Panc1 (cell line): ENCODE measurements around the gene TBX4. TPM values are rescaled to one million over a fixed set of nuclear protein-coding genes. Genes with fewer than 3 reads are reported as not detected.

Experiments
- ATAC-seq: fragments of 200-7000 bp; cut with Tn5 transposase; 2 replicates; pipeline ENCODE4 v1.9.1; 2020; ENCODE audit warnings: mild to moderate bottlenecking, moderate library complexity
- BruUV-seq: library from RNA; stranded (reverse); fragments of 400-500 nt; replicated peaks from 2 replicates; lab custom pipeline; 2021; lab: Mats Ljungman, UMichigan
- CTCF ChIA-PET: fragments of 300-600 bp; sonication (Branson Sonifier 250); formaldehyde crosslinking; loops from one replicate; lab custom pipeline; 2022; ENCODE audit warnings: antibody characterized with exemption; lab: Charles Lee
- POLR2A ChIA-PET: fragments of 300-600 bp; sonication (Branson Sonifier 250); formaldehyde crosslinking; loops from one replicate; lab custom pipeline; 2022; ENCODE audit warnings: antibody characterized with exemption; lab: Charles Lee
- DNase-seq: peaks from one replicate; pipeline ENCODE4 v3.0.0-alpha.2; 2010; ENCODE audit warnings: low read depth, low spot score
- H3K27ac ChIP-seq: 2 replicates; pipeline ENCODE4 v1.5.1; 2011; ENCODE audit warnings: mild to moderate bottlenecking, low read length, inconsistent platforms
- H3K27me3 ChIP-seq: fragments of 200-500 bp; sonication (Bioruptor generic); 2 replicates; pipeline ENCODE4 v1.6.0; 2014; ENCODE audit warnings: low read length, inconsistent platforms; ENCODE audit not compliant: control insufficient read depth, insufficient read depth
- H3K36me3 ChIP-seq: fragments of 200-500 bp; sonication (Bioruptor generic); 2 replicates; pipeline ENCODE4 v1.5.1; 2014; ENCODE audit warnings: inconsistent platforms, mild to moderate bottlenecking, low read length, moderate library complexity; ENCODE audit not compliant: control insufficient read depth, insufficient read depth
- H3K4me1 ChIP-seq: 2 replicates; pipeline ENCODE4 v1.5.1; 2011; ENCODE audit warnings: inconsistent platforms, mild to moderate bottlenecking, low read length, moderate library complexity; ENCODE audit not compliant: control insufficient read depth, insufficient read depth
- H3K4me3 ChIP-seq, 2 experiments: 2 replicates each; pipeline ENCODE4 v1.5.1; 2011 to 2012; ENCODE audit warnings: low read depth in 2 of 2, low read length in 2 of 2, mild to moderate bottlenecking in 2 of 2, inconsistent platforms in 1 of 2, moderate library complexity in 1 of 2
- H3K9me3 ChIP-seq: fragments of 200-500 bp; sonication (Bioruptor generic); 2 replicates; pipeline ENCODE4 v1.5.1; 2014; ENCODE audit warnings: low read depth, mild to moderate bottlenecking, inconsistent platforms, low read length, moderate library complexity; ENCODE audit not compliant: control insufficient read depth, insufficient read depth
- POLR2AphosphoS5 ChIP-seq: IDR thresholded peaks from 2 replicates; pipeline ENCODE4 v1.6.1; 2012; ENCODE audit warnings: mild to moderate bottlenecking, low read depth, low read length, moderate library complexity
- SIN3A ChIP-seq: IDR thresholded peaks from 2 replicates; pipeline ENCODE4 v1.6.1; 2012; ENCODE audit warnings: low read depth, mild to moderate bottlenecking, low read length, moderate library complexity, borderline replicate concordance; ENCODE audit not compliant: insufficient read depth
- TCF7L2 ChIP-seq: IDR thresholded peaks from 2 replicates; pipeline ENCODE4 v1.6.1; 2011; ENCODE audit warnings: mild to moderate bottlenecking, low read depth, low read length, inconsistent platforms
- in situ Hi-C: cut with HindIII; loops from 2 replicates; pipeline ENCODE4 v1.10.0; 2016; ENCODE audit warnings: low sequenced_read_pairs, low pct_unique_long_range_greater_than_20kb
- intact Hi-C: fragments of 100-400 bp; cut with micrococcal nuclease; formaldehyde crosslinking; loops from one replicate; pipeline ENCODE4 v1.10.0; 2022; ENCODE audit not compliant: unreplicated experiment
- total RNA-seq: library from RNA; stranded (reverse); gene quantifications from one replicate; pipeline ENCODE4 v1.2.1, GENCODE V29; 2021; ENCODE audit not compliant: unreplicated experiment
- TF ChIP-seq, protein P1 (sequence below): fragments of 450-650 bp; IDR thresholded peaks from 2 replicates; pipeline ENCODE4 v1.5.1; 2017; ENCODE audit warnings: mild to moderate bottlenecking
- TF ChIP-seq, protein P2 (sequence below), 2 experiments: IDR thresholded peaks; 2 replicates each; pipeline ENCODE4 v1.6.1; 2011 to 2012; ENCODE audit warnings: low read depth in 2 of 2, control low read depth in 1 of 2, low read length in 1 of 2, mild to moderate bottlenecking in 1 of 2, moderate library complexity in 1 of 2; ENCODE audit not compliant: insufficient read depth in 1 of 2

The TBX4 gene
- total RNA-seq, 1 experiment from 2014 or later: not detected

DNA sequence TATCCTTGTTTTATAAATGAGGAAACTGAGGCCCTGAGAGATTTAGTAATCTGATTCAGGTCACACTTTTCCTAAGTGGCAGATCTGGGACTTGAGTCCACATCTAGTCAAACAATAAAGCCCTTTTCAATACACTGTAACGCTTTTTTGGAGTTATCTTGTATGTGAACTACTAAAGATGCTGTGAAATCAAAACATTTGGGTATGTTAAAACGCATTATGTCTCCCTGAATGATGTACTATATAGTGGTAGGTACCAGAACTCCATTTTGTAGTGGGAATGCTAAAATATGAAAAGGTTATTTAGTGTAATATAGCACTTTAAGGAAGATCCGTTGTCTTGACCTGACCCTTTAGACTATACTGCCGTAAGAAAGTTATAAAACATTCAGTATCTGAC, 81.6 kb downstream of the TBX4 start:
- H3K27me3 ChIP-seq: no peaks in the 10 kb centered on the region
- intact Hi-C loops: no loop called here
- H3K36me3 ChIP-seq: no peaks in the 10 kb centered on the region
- no peaks in the 10 kb centered on the region for H3K4me1 ChIP-seq
- no peaks in the 10 kb centered on the region for H3K9me3 ChIP-seq
- in situ Hi-C loops: no loop called here
- H3K27ac ChIP-seq: no peak overlapping the region
- TF ChIP-seq SIN3A (no peak), TCF7L2 (no peak), POLR2AphosphoS5 (no peak)
- TF ChIP-seq, protein P1, sequence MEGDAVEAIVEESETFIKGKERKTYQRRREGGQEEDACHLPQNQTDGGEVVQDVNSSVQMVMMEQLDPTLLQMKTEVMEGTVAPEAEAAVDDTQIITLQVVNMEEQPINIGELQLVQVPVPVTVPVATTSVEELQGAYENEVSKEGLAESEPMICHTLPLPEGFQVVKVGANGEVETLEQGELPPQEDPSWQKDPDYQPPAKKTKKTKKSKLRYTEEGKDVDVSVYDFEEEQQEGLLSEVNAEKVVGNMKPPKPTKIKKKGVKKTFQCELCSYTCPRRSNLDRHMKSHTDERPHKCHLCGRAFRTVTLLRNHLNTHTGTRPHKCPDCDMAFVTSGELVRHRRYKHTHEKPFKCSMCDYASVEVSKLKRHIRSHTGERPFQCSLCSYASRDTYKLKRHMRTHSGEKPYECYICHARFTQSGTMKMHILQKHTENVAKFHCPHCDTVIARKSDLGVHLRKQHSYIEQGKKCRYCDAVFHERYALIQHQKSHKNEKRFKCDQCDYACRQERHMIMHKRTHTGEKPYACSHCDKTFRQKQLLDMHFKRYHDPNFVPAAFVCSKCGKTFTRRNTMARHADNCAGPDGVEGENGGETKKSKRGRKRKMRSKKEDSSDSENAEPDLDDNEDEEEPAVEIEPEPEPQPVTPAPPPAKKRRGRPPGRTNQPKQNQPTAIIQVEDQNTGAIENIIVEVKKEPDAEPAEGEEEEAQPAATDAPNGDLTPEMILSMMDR: no peak
- TF ChIP-seq, protein P2, sequence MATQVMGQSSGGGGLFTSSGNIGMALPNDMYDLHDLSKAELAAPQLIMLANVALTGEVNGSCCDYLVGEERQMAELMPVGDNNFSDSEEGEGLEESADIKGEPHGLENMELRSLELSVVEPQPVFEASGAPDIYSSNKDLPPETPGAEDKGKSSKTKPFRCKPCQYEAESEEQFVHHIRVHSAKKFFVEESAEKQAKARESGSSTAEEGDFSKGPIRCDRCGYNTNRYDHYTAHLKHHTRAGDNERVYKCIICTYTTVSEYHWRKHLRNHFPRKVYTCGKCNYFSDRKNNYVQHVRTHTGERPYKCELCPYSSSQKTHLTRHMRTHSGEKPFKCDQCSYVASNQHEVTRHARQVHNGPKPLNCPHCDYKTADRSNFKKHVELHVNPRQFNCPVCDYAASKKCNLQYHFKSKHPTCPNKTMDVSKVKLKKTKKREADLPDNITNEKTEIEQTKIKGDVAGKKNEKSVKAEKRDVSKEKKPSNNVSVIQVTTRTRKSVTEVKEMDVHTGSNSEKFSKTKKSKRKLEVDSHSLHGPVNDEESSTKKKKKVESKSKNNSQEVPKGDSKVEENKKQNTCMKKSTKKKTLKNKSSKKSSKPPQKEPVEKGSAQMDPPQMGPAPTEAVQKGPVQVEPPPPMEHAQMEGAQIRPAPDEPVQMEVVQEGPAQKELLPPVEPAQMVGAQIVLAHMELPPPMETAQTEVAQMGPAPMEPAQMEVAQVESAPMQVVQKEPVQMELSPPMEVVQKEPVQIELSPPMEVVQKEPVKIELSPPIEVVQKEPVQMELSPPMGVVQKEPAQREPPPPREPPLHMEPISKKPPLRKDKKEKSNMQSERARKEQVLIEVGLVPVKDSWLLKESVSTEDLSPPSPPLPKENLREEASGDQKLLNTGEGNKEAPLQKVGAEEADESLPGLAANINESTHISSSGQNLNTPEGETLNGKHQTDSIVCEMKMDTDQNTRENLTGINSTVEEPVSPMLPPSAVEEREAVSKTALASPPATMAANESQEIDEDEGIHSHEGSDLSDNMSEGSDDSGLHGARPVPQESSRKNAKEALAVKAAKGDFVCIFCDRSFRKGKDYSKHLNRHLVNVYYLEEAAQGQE (IDR thresholded peaks at IDR 0.05; ENCODE audit: insufficient read depth in 1 of 2, low read depth in 2 of 2, low read length in 1 of 2): no peak
- ATAC-seq: no peak
- CTCF ChIA-PET: no interaction called here
- DNase-seq: no peak
- BruUV-seq: no TSS peak
- POLR2A ChIA-PET: no interaction called here
- no peak overlapping the region for H3K4me3 ChIP-seq

DNA sequence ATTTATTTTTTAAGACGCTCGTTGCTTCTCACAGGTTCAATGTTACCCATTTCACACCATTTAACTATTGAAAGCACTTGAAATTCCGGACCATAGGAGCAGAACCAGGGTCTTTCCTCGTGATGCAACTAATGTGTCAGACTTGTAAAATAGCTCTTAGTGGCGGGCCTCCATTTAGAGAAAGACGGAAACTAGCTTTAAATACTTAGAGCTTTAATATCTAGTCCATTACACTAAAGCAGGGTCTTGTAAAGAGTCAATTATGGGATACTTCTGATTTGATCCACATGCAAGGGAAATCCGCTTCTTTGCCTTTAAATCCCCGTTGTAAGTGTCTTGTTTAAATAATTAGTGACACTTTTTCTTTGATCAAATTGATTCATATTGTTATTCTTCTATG, 82.2 kb downstream of the TBX4 start:
- no peak overlapping the region for H3K4me3 ChIP-seq
- CTCF ChIA-PET: no interaction called here
- in situ Hi-C loops: no loop called here
- intact Hi-C loops: no loop called here
- H3K27ac ChIP-seq: no peak overlapping the region
- no peaks in the 10 kb centered on the region for H3K9me3 ChIP-seq
- ATAC-seq (no peak), DNase-seq (no peak)
- no peaks in the 10 kb centered on the region for H3K27me3 ChIP-seq
- TF ChIP-seq, protein P1: no peak
- no peak for TF ChIP-seq SIN3A
- POLR2A ChIA-PET: interaction anchor here (0.6 kb wide), 1 partner anchor 60 kb away, joined by 9 read pairs; no protein-coding TSS in a partner anchor
- no TSS peak for BruUV-seq
- no peaks in the 10 kb centered on the region for H3K36me3 ChIP-seq
- no peaks in the 10 kb centered on the region for H3K4me1 ChIP-seq

Other genes with a start within 250 kb of the TBX4 start
- 35.6 TPM for gene TBX2, start 52.6 kb upstream of the TBX4 start, total RNA-seq
- gene NACA2, start 138.8 kb downstream of the TBX4 start, total RNA-seq: not detected